Measurements from ENCODE around the gene FARS2.
A peak's percentile ranks its signal among the peaks of the same experiment; 100 is the strongest.

The FARS2 gene

GRCh38 chr6:5260661-5261544 lies at the start of gene FARS2, which contains the start of gene LYRM4:
TSS of gene FARS2 (plus strand) at chr6:5261513.
TSS of gene LYRM4 (minus strand) at chr6:5260950. CDS start at chr6:5260733, 217 bp downstream.
- H3K36me3 ChIP-seq (ENCODE audit: control insufficient read depth, insufficient read depth, low read length, severe bottlenecking): no peaks in the 10 kb centered on the region
- no peaks in the 10 kb centered on the region for H3K27me3 ChIP-seq (replicated peaks; ENCODE audit: control insufficient read depth, insufficient read depth, low read length)
- peak within 1 kb of the TSS; percentile 94 for H3K4me3 ChIP-seq (ENCODE audit: low read length)
- peaks cover 8% of the 10 kb centered on the region for H3K4me1 ChIP-seq (ENCODE audit: control insufficient read depth, insufficient read depth, low read length)
- H3K9ac ChIP-seq (ENCODE audit: low read length): peak within 1 kb of the TSS; percentile 97
- peak; percentile 97 for DNase-seq (ENCODE audit: low read depth)
- H3K9me3 ChIP-seq (ENCODE audit: control insufficient read depth, low read length): no peaks in the 10 kb centered on the region

DNA sequence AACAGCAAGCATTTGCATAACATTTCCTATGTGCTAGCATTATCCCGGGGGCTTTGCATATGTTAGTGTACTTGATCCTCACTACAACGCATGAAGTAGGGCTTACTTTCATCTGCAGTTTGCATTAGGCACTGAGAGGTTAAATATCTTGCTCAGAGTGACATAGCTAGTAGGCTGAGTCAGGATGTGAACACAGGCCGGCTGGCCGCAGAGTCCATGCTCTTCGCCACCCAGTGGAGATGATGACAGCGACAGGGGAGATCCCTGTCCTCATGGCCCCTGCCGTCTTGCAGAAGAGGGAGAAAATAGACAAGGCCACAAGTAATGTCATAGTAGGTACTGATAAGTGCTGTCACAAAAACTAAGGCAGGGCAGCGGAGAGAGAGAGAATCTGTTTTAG lies 47.5 kb upstream of the FARS2 start:
- no peaks in the 10 kb centered on the region for H3K9me3 ChIP-seq (ENCODE audit: control insufficient read depth, low read length)
- H3K9ac ChIP-seq (ENCODE audit: low read length): no peak overlapping the region
- H3K36me3 ChIP-seq (ENCODE audit: control insufficient read depth, insufficient read depth, low read length, severe bottlenecking): peaks cover 5% of the 10 kb centered on the region
- DNase-seq (ENCODE audit: low read depth): peak; percentile 52
- no peaks in the 10 kb centered on the region for H3K27me3 ChIP-seq (replicated peaks; ENCODE audit: control insufficient read depth, insufficient read depth, low read length)
- H3K4me3 ChIP-seq (ENCODE audit: low read length): no peak overlapping the region
- H3K4me1 ChIP-seq (ENCODE audit: control insufficient read depth, insufficient read depth, low read length): no peaks in the 10 kb centered on the region

DNA sequence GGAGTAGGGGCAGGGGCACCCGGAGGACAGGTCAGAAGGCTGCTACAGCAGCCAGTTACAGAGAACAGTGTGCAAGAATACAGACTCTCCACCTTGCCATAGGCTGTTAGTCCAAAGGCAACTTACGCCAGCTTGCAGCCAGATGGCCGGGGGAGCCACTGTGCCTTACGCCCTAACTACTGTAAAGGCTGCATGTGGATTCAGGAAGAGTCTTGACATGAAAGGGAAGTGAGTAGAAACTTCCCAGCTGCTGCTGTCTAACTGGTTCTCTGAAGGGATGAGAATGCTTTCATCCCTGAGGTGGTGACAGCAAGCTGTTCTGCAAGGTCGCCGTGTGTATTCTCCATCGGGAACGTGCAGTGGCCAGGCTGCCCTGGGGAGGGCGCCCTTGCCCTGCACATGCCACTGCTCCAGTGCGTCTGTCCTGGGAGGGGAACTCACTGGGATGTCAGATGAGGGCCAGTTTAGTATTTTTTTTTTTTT lies 46.7 kb upstream of the FARS2 start:
- no peak overlapping the region for H3K9ac ChIP-seq (ENCODE audit: low read length)
- H3K4me1 ChIP-seq (ENCODE audit: control insufficient read depth, insufficient read depth, low read length): no peaks in the 10 kb centered on the region
- H3K36me3 ChIP-seq (ENCODE audit: control insufficient read depth, insufficient read depth, low read length, severe bottlenecking): peaks cover 5% of the 10 kb centered on the region
- no peaks in the 10 kb centered on the region for H3K27me3 ChIP-seq (replicated peaks; ENCODE audit: control insufficient read depth, insufficient read depth, low read length)
- peak; percentile 51 for DNase-seq (ENCODE audit: low read depth)
- H3K9me3 ChIP-seq (ENCODE audit: control insufficient read depth, low read length): no peaks in the 10 kb centered on the region
- H3K4me3 ChIP-seq (ENCODE audit: low read length): no peak overlapping the region

- Histone ChIP-seq H3K4me1 (ENCODE audit: control insufficient read depth, insufficient read depth, low read length) (no peaks in the 10 kb centered on the region), H3K36me3 (ENCODE audit: control insufficient read depth, insufficient read depth, low read length, severe bottlenecking) (peaks cover 5% of the 10 kb centered on the region), H3K4me3 (ENCODE audit: low read length) (no peak overlapping the region), H3K27me3 (replicated peaks; ENCODE audit: control insufficient read depth, insufficient read depth, low read length) (no peaks in the 10 kb centered on the region), H3K9me3 (ENCODE audit: control insufficient read depth, low read length) (no peaks in the 10 kb centered on the region), H3K9ac (ENCODE audit: low read length) (no peak overlapping the region)
- peak; percentile 54 for DNase-seq (ENCODE audit: low read depth)
Observed at GRCh38 chr6:5215159-5215558, 46.2 kb upstream of the FARS2 start.

DNA sequence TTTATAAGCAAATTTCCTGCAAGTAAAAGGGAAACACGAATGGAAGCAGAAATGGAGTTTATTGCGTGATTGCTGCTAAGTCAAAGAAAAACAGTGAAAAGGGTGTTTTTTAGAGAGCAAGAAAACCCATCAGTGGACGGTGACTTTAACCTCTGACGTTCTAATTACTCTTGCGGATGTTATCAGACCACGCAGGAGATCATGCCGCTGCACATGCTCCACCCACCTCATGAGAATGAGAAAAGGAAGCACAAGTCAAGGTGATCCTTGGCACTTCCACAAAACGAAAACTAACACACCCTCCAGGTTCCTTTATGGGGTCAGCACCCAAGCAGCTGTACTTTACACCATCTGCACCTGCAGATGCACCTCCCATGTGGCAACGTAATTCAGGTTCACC lies 45.5 kb upstream of the FARS2 start:
- H3K27me3 ChIP-seq (replicated peaks; ENCODE audit: control insufficient read depth, insufficient read depth, low read length): no peaks in the 10 kb centered on the region
- no peaks in the 10 kb centered on the region for H3K4me1 ChIP-seq (ENCODE audit: control insufficient read depth, insufficient read depth, low read length)
- no peak overlapping the region for H3K4me3 ChIP-seq (ENCODE audit: low read length)
- H3K9me3 ChIP-seq (ENCODE audit: control insufficient read depth, low read length): no peaks in the 10 kb centered on the region
- DNase-seq (ENCODE audit: low read depth): no peak
- peaks cover 5% of the 10 kb centered on the region for H3K36me3 ChIP-seq (ENCODE audit: control insufficient read depth, insufficient read depth, low read length, severe bottlenecking)
- no peak overlapping the region for H3K9ac ChIP-seq (ENCODE audit: low read length)

DNA sequence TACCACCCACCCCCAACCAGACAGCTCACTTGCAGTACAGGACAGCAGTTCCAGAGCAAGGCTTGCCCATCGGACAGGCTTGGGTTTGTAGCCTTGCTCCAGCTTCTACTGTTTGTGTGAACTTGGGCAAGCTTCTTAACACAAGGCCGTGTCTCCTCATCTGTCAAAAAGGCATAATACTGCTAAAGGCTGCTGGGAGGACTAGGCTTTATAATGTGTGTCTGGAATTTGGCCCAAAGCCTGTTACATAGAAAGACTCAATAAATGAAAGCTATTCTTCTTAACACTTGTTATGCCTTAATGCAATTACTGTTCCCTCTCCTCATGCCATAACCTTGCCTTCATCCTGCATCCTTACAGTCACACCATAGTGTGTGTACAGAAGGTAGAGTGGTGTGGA lies 44.0 kb upstream of the FARS2 start:
- Histone ChIP-seq H3K36me3 (ENCODE audit: control insufficient read depth, insufficient read depth, low read length, severe bottlenecking) (peaks cover 5% of the 10 kb centered on the region), H3K27me3 (replicated peaks; ENCODE audit: control insufficient read depth, insufficient read depth, low read length) (no peaks in the 10 kb centered on the region), H3K9me3 (ENCODE audit: control insufficient read depth, low read length) (no peaks in the 10 kb centered on the region), H3K9ac (ENCODE audit: low read length) (no peak overlapping the region), H3K4me3 (ENCODE audit: low read length) (no peak overlapping the region), H3K4me1 (ENCODE audit: control insufficient read depth, insufficient read depth, low read length) (no peaks in the 10 kb centered on the region)
- no peak for DNase-seq (ENCODE audit: low read depth)

DNA sequence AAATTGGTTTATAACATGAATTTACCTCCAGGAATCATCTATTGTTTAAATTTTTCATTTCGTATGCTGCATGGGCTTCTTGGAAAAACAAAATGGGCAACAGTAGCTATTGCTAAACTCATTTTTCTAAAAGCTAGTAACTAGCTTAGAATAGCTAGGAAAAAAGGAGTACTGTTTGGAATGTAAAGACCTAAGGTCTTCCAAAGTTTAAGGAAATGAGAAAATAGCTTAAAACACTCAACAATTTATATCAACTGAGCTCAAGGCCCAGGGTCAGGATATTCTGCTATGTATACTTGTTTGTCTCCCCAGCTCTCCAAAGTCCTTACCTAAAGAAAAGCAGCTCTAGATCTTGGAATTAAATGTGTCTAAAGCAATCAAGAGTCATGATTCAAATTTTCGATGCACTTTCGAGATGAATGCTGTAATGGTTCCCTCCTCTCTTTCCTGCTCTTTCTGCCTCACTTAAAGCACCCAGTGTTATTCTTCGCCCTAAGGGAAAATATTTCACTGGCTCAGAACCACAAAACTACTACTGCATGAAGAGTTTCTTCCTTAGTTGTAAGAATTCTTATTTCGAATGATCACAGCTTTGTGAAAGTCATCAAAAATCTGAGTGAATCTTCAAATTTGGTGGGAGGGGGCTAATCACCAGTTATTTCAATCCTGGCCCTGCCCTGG lies 42.2 kb upstream of the FARS2 start:
- Histone ChIP-seq H3K9me3 (ENCODE audit: control insufficient read depth, low read length) (no peaks in the 10 kb centered on the region), H3K4me3 (ENCODE audit: low read length) (no peak overlapping the region), H3K27me3 (replicated peaks; ENCODE audit: control insufficient read depth, insufficient read depth, low read length) (no peaks in the 10 kb centered on the region), H3K9ac (ENCODE audit: low read length) (no peak overlapping the region), H3K36me3 (ENCODE audit: control insufficient read depth, insufficient read depth, low read length, severe bottlenecking) (peaks cover 3% of the 10 kb centered on the region), H3K4me1 (ENCODE audit: control insufficient read depth, insufficient read depth, low read length) (no peaks in the 10 kb centered on the region)
- DNase-seq (ENCODE audit: low read depth): peak; percentile 68

GRCh38 chr6:5220443-5220842 lies 40.9 kb upstream of the FARS2 start:
- no peak for DNase-seq (ENCODE audit: low read depth)
- no peaks in the 10 kb centered on the region for H3K9me3 ChIP-seq (ENCODE audit: control insufficient read depth, low read length)
- H3K36me3 ChIP-seq (ENCODE audit: control insufficient read depth, insufficient read depth, low read length, severe bottlenecking): peaks cover 3% of the 10 kb centered on the region
- no peak overlapping the region for H3K4me3 ChIP-seq (ENCODE audit: low read length)
- no peaks in the 10 kb centered on the region for H3K27me3 ChIP-seq (replicated peaks; ENCODE audit: control insufficient read depth, insufficient read depth, low read length)
- H3K9ac ChIP-seq (ENCODE audit: low read length): no peak overlapping the region
- no peaks in the 10 kb centered on the region for H3K4me1 ChIP-seq (ENCODE audit: control insufficient read depth, insufficient read depth, low read length)

DNA sequence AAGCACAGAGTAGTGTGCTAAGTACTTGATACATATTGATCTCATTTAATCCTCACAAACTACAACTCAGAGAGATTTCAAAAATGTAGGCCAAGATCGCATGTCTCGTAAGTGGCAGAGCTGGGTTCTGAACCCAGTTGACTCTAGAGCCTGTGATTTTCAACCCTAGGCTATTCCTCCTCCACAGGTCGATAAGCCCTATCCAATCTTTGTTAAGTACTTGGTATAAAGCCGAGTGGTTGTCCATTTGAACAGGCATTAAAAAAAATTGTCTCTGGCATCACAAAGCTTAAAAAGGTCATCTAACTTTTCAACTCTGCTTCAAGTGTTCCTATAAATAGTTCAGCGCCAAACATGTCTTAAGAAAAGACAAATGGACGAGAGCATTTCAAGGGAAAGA lies 38.0 kb upstream of the FARS2 start:
- H3K4me3 ChIP-seq (ENCODE audit: low read length): no peak overlapping the region
- DNase-seq (ENCODE audit: low read depth): no peak
- H3K9ac ChIP-seq (ENCODE audit: low read length): no peak overlapping the region
- no peaks in the 10 kb centered on the region for H3K4me1 ChIP-seq (ENCODE audit: control insufficient read depth, insufficient read depth, low read length)
- no peaks in the 10 kb centered on the region for H3K9me3 ChIP-seq (ENCODE audit: control insufficient read depth, low read length)
- no peaks in the 10 kb centered on the region for H3K27me3 ChIP-seq (replicated peaks; ENCODE audit: control insufficient read depth, insufficient read depth, low read length)
- H3K36me3 ChIP-seq (ENCODE audit: control insufficient read depth, insufficient read depth, low read length, severe bottlenecking): no peaks in the 10 kb centered on the region

GRCh38 chr6:5229356-5229755 lies 32.0 kb upstream of the FARS2 start:
- Histone ChIP-seq H3K27me3 (replicated peaks; ENCODE audit: control insufficient read depth, insufficient read depth, low read length) (no peaks in the 10 kb centered on the region), H3K4me3 (ENCODE audit: low read length) (no peak overlapping the region)

DNA sequence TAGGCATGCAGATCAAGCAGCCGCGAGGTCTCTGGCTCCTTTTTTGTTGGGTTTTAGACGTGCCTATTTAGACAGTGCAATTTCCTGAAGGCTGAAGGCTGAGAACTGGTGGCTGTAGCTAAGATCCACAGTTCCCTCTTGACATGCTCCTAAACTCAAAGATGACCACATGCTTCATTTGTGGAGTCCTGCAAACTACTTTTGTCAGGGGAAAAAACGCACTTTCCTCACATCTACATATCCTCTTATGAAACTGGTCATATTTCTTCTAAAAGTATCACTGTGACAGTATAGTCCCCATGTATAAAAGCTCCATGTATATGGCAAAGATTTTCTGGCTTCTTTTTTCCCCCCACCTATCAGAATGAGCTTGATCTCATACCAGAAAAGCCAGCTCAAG lies 31.2 kb upstream of the FARS2 start:
- Histone ChIP-seq H3K4me1 (ENCODE audit: control insufficient read depth, insufficient read depth, low read length) (peaks cover 7% of the 10 kb centered on the region), H3K9me3 (ENCODE audit: control insufficient read depth, low read length) (no peaks in the 10 kb centered on the region), H3K9ac (ENCODE audit: low read length) (no peak overlapping the region), H3K4me3 (ENCODE audit: low read length) (no peak overlapping the region), H3K27me3 (replicated peaks; ENCODE audit: control insufficient read depth, insufficient read depth, low read length) (no peaks in the 10 kb centered on the region), H3K36me3 (ENCODE audit: control insufficient read depth, insufficient read depth, low read length, severe bottlenecking) (no peaks in the 10 kb centered on the region)
- no peak for DNase-seq (ENCODE audit: low read depth)

More at GRCh38 chr6:5229356-5229755, 32.0 kb upstream of the FARS2 start:
- H3K36me3 ChIP-seq (ENCODE audit: control insufficient read depth, insufficient read depth, low read length, severe bottlenecking): no peaks in the 10 kb centered on the region
- no peak for DNase-seq (ENCODE audit: low read depth)
- H3K9ac ChIP-seq (ENCODE audit: low read length): no peak overlapping the region
- H3K9me3 ChIP-seq (ENCODE audit: control insufficient read depth, low read length): no peaks in the 10 kb centered on the region
- peaks cover 7% of the 10 kb centered on the region for H3K4me1 ChIP-seq (ENCODE audit: control insufficient read depth, insufficient read depth, low read length)
